ENCODE data around the gene DHCR7. TPM values are rescaled to one million over a fixed set of nuclear protein-coding genes. Genes with fewer than 3 reads are reported as not detected.

DHCR7 gene
- polyA plus RNA-seq, 2 of the 4 experiments (the other 2 are of a cell fraction) = 44.2 to 82.2 TPM

- no peak for TF ChIP-seq GATA3 (IDR thresholded peaks at IDR 0.05; ENCODE audit: borderline replicate concordance)
- TF ChIP-seq MAFK (IDR thresholded peaks at IDR 0.05; ENCODE audit: partially characterized antibody) = no peak
- no peak for TF ChIP-seq EP300 (IDR thresholded peaks at IDR 0.05)
- TF ChIP-seq RCOR1 (IDR thresholded peaks at IDR 0.05; ENCODE audit: low read depth, low read length) = no peak
- TF ChIP-seq ZSCAN20 (CRISPR knock-in tag; IDR thresholded peaks at IDR 0.05) = no peak
- no peak for TF ChIP-seq HOXB5 (CRISPR knock-in tag; IDR thresholded peaks at IDR 0.05)
- TF ChIP-seq POLR2A (IDR thresholded peaks at IDR 0.05; ENCODE audit: low read length) = no peak
- TF ChIP-seq FOSB (CRISPR knock-in tag; IDR thresholded peaks at IDR 0.05) = no peak
- no peak for TF ChIP-seq EHMT2 (IDR thresholded peaks at IDR 0.05; ENCODE audit: low read depth)
- no peak for TF ChIP-seq KDM1A (IDR thresholded peaks at IDR 0.05; ENCODE audit: low read depth)
- TF ChIP-seq USF2 (IDR thresholded peaks at IDR 0.05) = no peak
Observed at GRCh38 chr11:71391796-71392195, 56.4 kb downstream of the DHCR7 start (continued).

GRCh38 chr11:71391352-71391751, 56.8 kb downstream of the DHCR7 start:
- Histone ChIP-seq H3K27ac (no peak overlapping the region), H3K4me3 (no peak overlapping the region), H3K9me3 (peaks cover 14% of the 10 kb centered on the region; the same call in 2 of the 3 replicates), H3K4me1 (no peaks in the 10 kb centered on the region), H3K4me2 (no peak overlapping the region)
- TF ChIP-seq ELK1 (IDR thresholded peaks at IDR 0.05; ENCODE audit: low read depth, low read length) (no peak), EP300 (IDR thresholded peaks at IDR 0.05) (no peak), NPAS2 (CRISPR knock-in tag; IDR thresholded peaks at IDR 0.05; ENCODE audit: borderline replicate concordance) (no peak), ESRRA (IDR thresholded peaks at IDR 0.05; ENCODE audit: borderline replicate concordance, low read length) (no peak), BHLHE40 (IDR thresholded peaks at IDR 0.05; ENCODE audit: low read depth, low read length) (no peak), ATOH8 (CRISPR knock-in tag; IDR thresholded peaks at IDR 0.05; ENCODE audit: low read depth) (no peak), RFX5 (IDR thresholded peaks at IDR 0.05) (no peak), JUN (IDR thresholded peaks at IDR 0.05) (no peak), MAFK (IDR thresholded peaks at IDR 0.05; ENCODE audit: partially characterized antibody) (no peak), HMGXB4 (CRISPR knock-in tag; IDR thresholded peaks at IDR 0.05; ENCODE audit: borderline replicate concordance) (no peak), E2F6 (IDR thresholded peaks at IDR 0.05; ENCODE audit: borderline replicate concordance, low read depth) (no peak), CBX8 (IDR thresholded peaks at IDR 0.05) (no peak), ZC3H11A (IDR thresholded peaks at IDR 0.05) (no peak), CTCF (IDR thresholded peaks at IDR 0.05) (no peak), POLR2A (IDR thresholded peaks at IDR 0.05; ENCODE audit: low read length) (no peak), FOSL2 (IDR thresholded peaks at IDR 0.05) (no peak), FOSL2 (CRISPR knock-in tag; IDR thresholded peaks at IDR 0.05) (no peak), HOXB5 (CRISPR knock-in tag; IDR thresholded peaks at IDR 0.05) (no peak), MAX (IDR thresholded peaks at IDR 0.05) (no peak)
- DNase-seq (ENCODE audit: low read depth in 1 of 2, low spot score in 1 of 2) = no peak
- ChIA-PET POLR2A (no interaction called here), CTCF (interaction anchor here (0.6 kb wide), 1 partner anchor 140 kb away, joined by 3 read pairs; no protein-coding TSS in a partner anchor)
- FAIRE-seq = no peak
- no peak for ATAC-seq
- WGBS (ENCODE audit: missing lambda C conversion rate) = 14% methylated on average over 5 of the region's 5 CpGs
